ENCODE results near the gene TPK1.

DNA sequence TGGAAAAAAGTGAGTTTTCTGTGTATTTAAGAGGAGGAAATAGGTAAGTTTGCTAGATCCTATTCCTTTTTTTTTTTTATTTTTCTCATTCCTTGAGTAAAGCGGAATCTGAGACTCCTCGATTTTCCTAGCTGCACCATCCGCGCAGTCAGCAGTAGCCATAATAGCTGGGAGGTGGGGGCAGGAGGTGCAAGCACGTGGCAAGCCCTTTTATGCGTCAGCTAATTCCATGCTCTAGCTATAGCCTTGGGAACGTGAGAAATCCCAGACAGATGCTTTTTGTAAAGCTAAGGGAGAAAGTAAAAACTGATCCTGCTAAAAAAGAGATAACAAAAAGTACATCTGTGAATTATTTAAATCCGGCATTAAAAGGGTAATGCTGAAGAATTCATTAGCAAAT lies 33.2 kb upstream of the TPK1 start:
- TF ChIP-seq, protein P1, sequence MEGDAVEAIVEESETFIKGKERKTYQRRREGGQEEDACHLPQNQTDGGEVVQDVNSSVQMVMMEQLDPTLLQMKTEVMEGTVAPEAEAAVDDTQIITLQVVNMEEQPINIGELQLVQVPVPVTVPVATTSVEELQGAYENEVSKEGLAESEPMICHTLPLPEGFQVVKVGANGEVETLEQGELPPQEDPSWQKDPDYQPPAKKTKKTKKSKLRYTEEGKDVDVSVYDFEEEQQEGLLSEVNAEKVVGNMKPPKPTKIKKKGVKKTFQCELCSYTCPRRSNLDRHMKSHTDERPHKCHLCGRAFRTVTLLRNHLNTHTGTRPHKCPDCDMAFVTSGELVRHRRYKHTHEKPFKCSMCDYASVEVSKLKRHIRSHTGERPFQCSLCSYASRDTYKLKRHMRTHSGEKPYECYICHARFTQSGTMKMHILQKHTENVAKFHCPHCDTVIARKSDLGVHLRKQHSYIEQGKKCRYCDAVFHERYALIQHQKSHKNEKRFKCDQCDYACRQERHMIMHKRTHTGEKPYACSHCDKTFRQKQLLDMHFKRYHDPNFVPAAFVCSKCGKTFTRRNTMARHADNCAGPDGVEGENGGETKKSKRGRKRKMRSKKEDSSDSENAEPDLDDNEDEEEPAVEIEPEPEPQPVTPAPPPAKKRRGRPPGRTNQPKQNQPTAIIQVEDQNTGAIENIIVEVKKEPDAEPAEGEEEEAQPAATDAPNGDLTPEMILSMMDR (IDR thresholded peaks at IDR 0.05): no peak
- TF ChIP-seq POLR2A (IDR thresholded peaks at IDR 0.05): no peak

Data from Peyer's patch (tissue), 4 donors.